ENCODE measurements around the gene TIFAB. TPM values are rescaled to one million over a fixed set of nuclear protein-coding genes. Genes with fewer than 3 reads are reported as not detected.

The TIFAB gene
- polyA plus RNA-seq, 1 experiment, result not detected

DNA sequence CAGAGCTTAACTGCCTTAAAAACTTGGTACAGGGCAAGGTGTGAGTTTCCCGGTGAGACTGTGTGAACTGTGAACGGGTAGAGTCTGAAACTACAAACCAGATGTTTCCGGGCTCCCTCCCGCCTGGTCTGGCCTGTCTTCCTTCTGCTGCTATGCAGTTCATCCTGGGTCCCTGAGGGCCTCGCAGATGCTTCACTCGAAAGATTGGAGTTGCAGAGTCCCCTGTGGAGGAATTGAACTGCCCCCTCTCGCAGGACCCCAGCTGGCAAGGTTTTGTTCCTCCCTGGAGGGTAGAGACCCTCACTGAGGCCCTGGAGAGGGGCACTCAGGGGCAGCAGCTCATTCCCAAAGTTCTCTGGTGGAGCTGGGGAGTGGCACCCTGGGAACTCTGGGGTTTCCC lies 5.5 kb downstream of the TIFAB start:
- no peaks in the 10 kb centered on the region; the same call in none of the 2 replicates for H3K27me3 ChIP-seq (ENCODE audit: control insufficient read depth, insufficient read depth, low read length)
- H3K36me3 ChIP-seq (ENCODE audit: control insufficient read depth, insufficient read depth, low read length), result no peaks in the 10 kb centered on the region
- TF ChIP-seq, protein P1, sequence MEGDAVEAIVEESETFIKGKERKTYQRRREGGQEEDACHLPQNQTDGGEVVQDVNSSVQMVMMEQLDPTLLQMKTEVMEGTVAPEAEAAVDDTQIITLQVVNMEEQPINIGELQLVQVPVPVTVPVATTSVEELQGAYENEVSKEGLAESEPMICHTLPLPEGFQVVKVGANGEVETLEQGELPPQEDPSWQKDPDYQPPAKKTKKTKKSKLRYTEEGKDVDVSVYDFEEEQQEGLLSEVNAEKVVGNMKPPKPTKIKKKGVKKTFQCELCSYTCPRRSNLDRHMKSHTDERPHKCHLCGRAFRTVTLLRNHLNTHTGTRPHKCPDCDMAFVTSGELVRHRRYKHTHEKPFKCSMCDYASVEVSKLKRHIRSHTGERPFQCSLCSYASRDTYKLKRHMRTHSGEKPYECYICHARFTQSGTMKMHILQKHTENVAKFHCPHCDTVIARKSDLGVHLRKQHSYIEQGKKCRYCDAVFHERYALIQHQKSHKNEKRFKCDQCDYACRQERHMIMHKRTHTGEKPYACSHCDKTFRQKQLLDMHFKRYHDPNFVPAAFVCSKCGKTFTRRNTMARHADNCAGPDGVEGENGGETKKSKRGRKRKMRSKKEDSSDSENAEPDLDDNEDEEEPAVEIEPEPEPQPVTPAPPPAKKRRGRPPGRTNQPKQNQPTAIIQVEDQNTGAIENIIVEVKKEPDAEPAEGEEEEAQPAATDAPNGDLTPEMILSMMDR (IDR thresholded peaks at IDR 0.05; ENCODE audit: insufficient read depth, low read depth, low read length), result no peak
- no peak for DNase-seq (ENCODE audit: low read depth)
- CTCF ChIA-PET, result interaction anchor here (1.0 to 1.5 kb wide), 4 partner anchors 8 to 106 kb away, joined by 3 to 4 read pairs (median 3); no protein-coding TSS in a partner anchor
- H3K4me3 ChIP-seq (ENCODE audit: low read depth, low read length), result no peak overlapping the region
- POLR2A ChIA-PET, result no interaction called here

DNA sequence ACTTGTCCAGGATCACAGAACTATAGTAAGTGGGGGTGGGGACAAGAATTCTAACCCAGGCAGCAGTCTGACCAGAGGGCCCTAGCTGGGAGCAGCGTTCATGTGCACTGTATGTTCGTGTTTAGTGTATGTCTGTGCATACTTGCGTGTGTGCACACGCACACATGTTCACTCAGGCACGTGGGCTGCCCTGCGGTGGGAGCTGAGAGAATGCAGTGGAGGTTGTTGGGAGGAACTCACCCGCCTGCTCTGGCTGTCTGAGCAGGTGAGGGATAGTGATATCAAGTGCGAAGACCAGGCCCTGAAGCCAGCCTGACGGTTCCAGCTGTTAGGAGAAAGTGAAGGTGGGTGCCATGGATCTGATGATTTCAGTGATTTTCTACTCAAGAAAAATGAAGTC lies 5.9 kb downstream of the TIFAB start:
- ChIA-PET POLR2A (no interaction called here), CTCF (interaction anchor here (1.0 to 1.5 kb wide), 5 partner anchors 8 to 106 kb away, joined by 3 to 4 read pairs (median 3); no protein-coding TSS in a partner anchor)
- H3K36me3 ChIP-seq (ENCODE audit: control insufficient read depth, insufficient read depth, low read length), result no peaks in the 10 kb centered on the region
- TF ChIP-seq, protein P1 (IDR thresholded peaks at IDR 0.05; ENCODE audit: insufficient read depth, low read depth, low read length), result no peak
- no peak for DNase-seq (ENCODE audit: low read depth)
- no peak overlapping the region for H3K4me3 ChIP-seq (ENCODE audit: low read depth, low read length)
- H3K27me3 ChIP-seq (ENCODE audit: control insufficient read depth, insufficient read depth, low read length), result no peaks in the 10 kb centered on the region; the same call in none of the 2 replicates

DNA sequence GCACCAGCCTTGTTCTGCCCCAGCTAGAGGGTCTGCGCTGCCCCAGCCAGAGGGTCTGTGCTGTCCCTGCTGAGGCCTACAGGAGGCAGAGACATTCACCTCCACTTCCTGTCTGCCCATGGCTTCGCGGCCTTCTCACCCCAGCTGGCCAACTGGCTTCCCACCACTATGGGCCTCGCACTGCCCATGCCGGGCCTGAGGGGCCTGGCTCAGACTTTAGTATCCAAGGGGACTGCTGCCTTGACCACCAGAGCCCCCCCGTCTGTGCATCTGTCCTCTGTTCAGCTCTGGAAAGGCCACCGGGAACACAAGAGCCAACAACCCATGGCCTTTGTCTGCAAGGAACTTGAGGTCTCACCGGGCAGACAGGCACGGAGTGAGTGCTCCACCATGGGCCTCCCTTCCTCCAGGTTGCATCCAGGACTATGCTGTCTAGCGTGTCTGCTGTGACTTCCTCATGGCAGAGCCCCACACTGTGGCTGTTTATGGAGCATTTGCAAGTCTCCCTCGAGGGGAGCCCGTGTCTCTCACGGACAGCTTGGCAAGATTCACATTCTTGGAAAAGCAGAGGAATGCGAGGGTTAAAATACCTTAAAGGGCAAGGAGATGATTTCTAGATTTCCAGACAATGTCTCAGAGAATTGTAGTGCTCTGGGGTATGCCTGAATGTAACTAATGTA lies 6.7 kb downstream of the TIFAB start:
- POLR2A ChIA-PET, result interaction anchor here (0.5 kb wide), 1 partner anchor 19 kb away, joined by 4 read pairs; no protein-coding TSS in a partner anchor
- no peaks in the 10 kb centered on the region; the same call in none of the 2 replicates for H3K27me3 ChIP-seq (ENCODE audit: control insufficient read depth, insufficient read depth, low read length)
- TF ChIP-seq, protein P1 (IDR thresholded peaks at IDR 0.05; ENCODE audit: insufficient read depth, low read depth, low read length), result no peak
- H3K4me3 ChIP-seq (ENCODE audit: low read depth, low read length), result no peak overlapping the region
- no peak for DNase-seq (ENCODE audit: low read depth)
- CTCF ChIA-PET, result interaction anchor here (0.6 to 1.4 kb wide), 4 partner anchors 10 to 305 kb away, joined by 3 read pairs; no protein-coding TSS in a partner anchor
- no peaks in the 10 kb centered on the region for H3K36me3 ChIP-seq (ENCODE audit: control insufficient read depth, insufficient read depth, low read length)

DNA sequence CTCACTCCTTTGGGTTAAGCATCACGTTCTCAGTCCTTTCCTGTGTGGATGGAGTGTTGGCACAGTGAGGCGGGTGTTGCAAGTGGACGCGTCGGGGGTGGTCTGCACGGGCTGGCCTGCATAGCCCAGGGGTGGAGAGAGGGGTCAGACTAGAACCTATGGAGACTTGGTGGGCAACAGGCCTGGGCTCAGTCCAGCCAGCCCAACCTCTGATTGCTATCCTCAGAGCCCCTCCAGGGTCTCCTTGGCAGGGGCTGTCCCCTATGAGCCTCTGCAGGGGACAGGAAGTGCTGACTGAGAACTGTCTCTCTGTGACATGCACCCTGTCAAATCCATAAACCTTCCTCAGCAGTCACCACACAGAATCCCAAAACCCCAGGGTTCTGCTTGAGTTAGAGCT lies 7.3 kb downstream of the TIFAB start:
- no peaks in the 10 kb centered on the region; the same call in none of the 2 replicates for H3K27me3 ChIP-seq (ENCODE audit: control insufficient read depth, insufficient read depth, low read length)
- CTCF ChIA-PET, result interaction anchor here (1.0 to 1.4 kb wide), 2 partner anchors 9 to 13 kb away, joined by 3 read pairs; no protein-coding TSS in a partner anchor
- no peak for DNase-seq (ENCODE audit: low read depth)
- POLR2A ChIA-PET, result no interaction called here
- no peaks in the 10 kb centered on the region for H3K36me3 ChIP-seq (ENCODE audit: control insufficient read depth, insufficient read depth, low read length)
- no peak overlapping the region for H3K4me3 ChIP-seq (ENCODE audit: low read depth, low read length)
- TF ChIP-seq, protein P1 (IDR thresholded peaks at IDR 0.05; ENCODE audit: insufficient read depth, low read depth, low read length), result no peak

DNA sequence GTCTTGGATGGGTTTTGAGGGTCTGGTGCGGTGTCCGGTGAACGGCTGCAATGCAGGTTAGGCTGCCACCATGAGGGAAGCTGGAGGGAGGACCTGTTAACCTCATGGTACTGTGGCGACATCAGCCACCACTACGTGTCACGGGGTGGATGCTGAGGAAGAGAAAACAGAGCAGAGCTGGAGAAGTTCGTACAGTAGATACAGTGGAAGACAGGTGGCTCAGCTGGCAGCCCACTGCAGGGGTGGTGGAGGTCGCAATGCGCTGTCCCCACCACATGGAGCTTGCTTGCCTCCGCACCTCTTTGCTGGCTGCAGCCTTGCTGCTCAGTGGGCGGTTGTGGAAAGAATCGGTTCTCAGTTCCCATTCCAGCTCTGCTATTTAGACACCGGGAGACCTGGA lies 7.8 kb downstream of the TIFAB start:
- H3K36me3 ChIP-seq (ENCODE audit: control insufficient read depth, insufficient read depth, low read length), result no peaks in the 10 kb centered on the region
- no peak for DNase-seq (ENCODE audit: low read depth)
- no peak overlapping the region for H3K4me3 ChIP-seq (ENCODE audit: low read depth, low read length)
- ChIA-PET POLR2A (no interaction called here), CTCF (interaction anchor here (1.0 to 1.8 kb wide), 4 partner anchors 12 to 22 kb away, joined by 3 to 5 read pairs (median 3); no protein-coding TSS in a partner anchor)
- TF ChIP-seq, protein P1 (IDR thresholded peaks at IDR 0.05; ENCODE audit: insufficient read depth, low read depth, low read length), result no peak
- no peaks in the 10 kb centered on the region; the same call in none of the 2 replicates for H3K27me3 ChIP-seq (ENCODE audit: control insufficient read depth, insufficient read depth, low read length)

Measured in BJ (cell line).